Heart left ventricle (tissue), 13 donors: Measurements from ENCODE around the gene PSAPL1.

Source experiments
- CTCF ChIP-seq, 12 donors: fragments of 200-600 bp; sonication (generic) in 4 of 12; IDR thresholded peaks; one replicate each; pipeline versions ENCODE4 v1.5.0 to v1.8.0; 2018 to 2022; ENCODE audit warnings: antibody characterized with exemption in 12 of 12, mild to moderate bottlenecking in 5 of 12
- POLR2A ChIP-seq, 2 donors: fragments of 450-650 bp; IDR thresholded peaks; one replicate each; pipeline ENCODE4 v1.6.1; 2017; ENCODE audit warnings: antibody characterized with exemption in 2 of 2, mild to moderate bottlenecking in 2 of 2, moderate library complexity in 2 of 2
- donor health status: ischemic (EF 13 %, LVEDD 7.1; RV severe dilation, severe dysfunction).
- donor health status: DM: no; HTN: yes; CAD: no.
- donor health status: DM: no; HTN: no; CAD: no.
- donor health status: ischemic (EF 25% LVEDD 6.9; RV normal size, moderate dysfunction).
- donor health status: ischemic (EF 25% LVEDD 5.7; RV mildly dilated, moderate dysfunction).
- donor health status: ischemic (EF 35%, LVEDD 5.7; RV mildly dilated, moderate dysfunction).
- donor health status: nonischemic (EF 11% LVEDD 7.7; RV severe dilation, severe dysfunction).
- donor health status: DM: yes; HTN: yes; CAD: no.
- donor health status: PGD.
- donor health status: ischemic (EF 29% LVEDD 5.4; RV normal size, mild dysfunction).
- donor health status: nonischemic (EF 23%, LVEDD 6.1; RV moderate dilation, normal function).

- TF ChIP-seq POLR2A (IDR thresholded peaks at IDR 0.05) (no peak), CTCF (IDR thresholded peaks at IDR 0.05) (no peak)
Measured at GRCh38 chr4:7394681-7395451, 39.9 kb downstream of the PSAPL1 start.
